ENCODE data around the gene ABHD1.

The ABHD1 gene

GRCh38 chr2:27135478-27135955 is 11.9 kb downstream of the ABHD1 start:
- no peak for DNase-seq (ENCODE audit: low read depth in 3 of 3)

GRCh38 chr2:27136751-27137150 is 13.1 kb downstream of the ABHD1 start:
- DNase-seq (ENCODE audit: low read depth in 3 of 3) = no peak

GRCh38 chr2:27137322-27137935 is 13.8 kb downstream of the ABHD1 start:
- no peak for DNase-seq (ENCODE audit: low read depth in 3 of 3)

- DNase-seq (ENCODE audit: low read depth in 3 of 3) = no peak
These were observed 14.5 kb downstream of the ABHD1 start for GRCh38 chr2:27138111-27138510.

GRCh38 chr2:27139310-27139709 is 15.7 kb downstream of the ABHD1 start, which contains the start of gene PRR30:
Gene PRR30 (minus strand): TSS chr2:27139410. CDS start chr2:27138329, 1,081 bp downstream.
- no peak for DNase-seq (ENCODE audit: low read depth in 3 of 3)

GRCh38 chr2:27143285-27143684 is 19.7 kb downstream of the ABHD1 start:
- DNase-seq (ENCODE audit: low read depth in 3 of 3) = no peak

- DNase-seq (ENCODE audit: low read depth in 3 of 3) = no peak
These were observed 22.1 kb downstream of the ABHD1 start for GRCh38 chr2:27145682-27146081.

GRCh38 chr2:27147935-27148334 is 24.3 kb downstream of the ABHD1 start:
- DNase-seq (ENCODE audit: low read depth in 3 of 3) = no peak

- no peak for DNase-seq (ENCODE audit: low read depth in 3 of 3)
These were observed 25.3 kb downstream of the ABHD1 start, which contains the start of gene TCF23 for GRCh38 chr2:27148801-27149439. Gene TCF23 (plus strand): TSS chr2:27149004. CDS start chr2:27149134, 130 bp downstream.

GRCh38 chr2:27149570-27150405 is 26.2 kb downstream of the ABHD1 start:
- DNase-seq (ENCODE audit: low read depth in 3 of 3) = no peak

GRCh38 chr2:27150639-27151230 is 27.1 kb downstream of the ABHD1 start:
- DNase-seq (ENCODE audit: low read depth in 3 of 3) = no peak

- DNase-seq (ENCODE audit: low read depth in 3 of 3) = no peak
These were observed 28.6 kb downstream of the ABHD1 start for GRCh38 chr2:27152102-27152795.

- no peak for DNase-seq (ENCODE audit: low read depth in 3 of 3)
These were observed 29.3 kb downstream of the ABHD1 start for GRCh38 chr2:27152796-27153464.

GRCh38 chr2:27154488-27154887 is 30.9 kb downstream of the ABHD1 start:
- no peak for DNase-seq (ENCODE audit: low read depth in 3 of 3)

- no peak for DNase-seq (ENCODE audit: low read depth in 3 of 3)
These were observed 31.5 kb downstream of the ABHD1 start for GRCh38 chr2:27155069-27155520.

GRCh38 chr2:27158468-27158867 is 34.9 kb downstream of the ABHD1 start:
- DNase-seq (ENCODE audit: low read depth in 3 of 3) = no peak

GRCh38 chr2:27159271-27159670 is 35.7 kb downstream of the ABHD1 start:
- no peak for DNase-seq (ENCODE audit: low read depth in 3 of 3)

GRCh38 chr2:27160191-27160590 is 36.6 kb downstream of the ABHD1 start:
- no peak for DNase-seq (ENCODE audit: low read depth in 3 of 3)

- no peak for DNase-seq (ENCODE audit: low read depth in 3 of 3)
These were observed 38.8 kb downstream of the ABHD1 start for GRCh38 chr2:27162151-27163121.

Measured in stimulated activated CD4-positive, alpha-beta T cell treated with anti-CD3 and anti-CD28 coated beads, TNF-alpha, amount 100 ng/mL, for 4 hours (primary cell).